GM04504 (cell line): ENCODE data around the gene IL11.
A peak's percentile ranks its signal among the peaks of the same experiment; 100 is the strongest.
"Not testable (repeated sequence)": the region's sequence is repeated elsewhere in the genome, so short reads cannot be mapped to it uniquely, and the experiment has no call there.

Experiments used
- DNase-seq: peaks from one replicate; pipeline ENCODE4 v3.0.0-alpha.2; 2012; ENCODE audit warnings: low read depth

Gene IL11

DNA sequence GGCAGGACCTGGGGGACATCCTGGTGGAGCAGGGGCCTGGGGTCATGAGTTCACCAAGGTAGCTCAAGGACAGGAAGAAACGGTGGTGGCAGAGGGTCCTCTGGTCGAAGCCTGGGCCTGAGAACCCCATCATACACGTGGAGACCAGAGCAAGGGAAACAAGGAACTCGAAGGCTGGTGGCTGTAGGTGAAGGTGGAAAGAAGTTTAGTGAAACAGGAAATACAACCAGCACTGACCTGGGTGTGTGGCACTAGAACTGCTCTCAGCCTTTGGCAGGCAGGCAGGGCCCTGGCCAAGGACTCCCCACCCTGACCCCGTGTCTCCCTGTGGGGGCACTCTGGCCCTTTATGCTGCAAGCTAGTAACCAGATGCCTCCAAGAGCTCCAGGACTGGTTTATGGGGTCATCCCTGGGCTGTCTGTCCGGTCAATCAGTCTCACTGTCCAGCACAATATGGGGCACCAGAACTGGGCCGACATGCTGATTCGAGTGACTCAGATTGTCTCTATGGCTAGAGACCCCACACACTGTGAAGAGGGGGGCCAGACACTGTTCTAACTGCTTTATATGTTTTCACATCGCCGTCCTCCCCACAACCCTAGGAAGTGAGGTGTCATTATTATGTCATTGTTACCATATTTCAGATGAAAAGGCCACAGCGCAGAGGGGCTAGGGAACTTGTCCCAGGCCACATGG, 19.5 kb downstream of the IL11 start:
- no peak for DNase-seq

DNA sequence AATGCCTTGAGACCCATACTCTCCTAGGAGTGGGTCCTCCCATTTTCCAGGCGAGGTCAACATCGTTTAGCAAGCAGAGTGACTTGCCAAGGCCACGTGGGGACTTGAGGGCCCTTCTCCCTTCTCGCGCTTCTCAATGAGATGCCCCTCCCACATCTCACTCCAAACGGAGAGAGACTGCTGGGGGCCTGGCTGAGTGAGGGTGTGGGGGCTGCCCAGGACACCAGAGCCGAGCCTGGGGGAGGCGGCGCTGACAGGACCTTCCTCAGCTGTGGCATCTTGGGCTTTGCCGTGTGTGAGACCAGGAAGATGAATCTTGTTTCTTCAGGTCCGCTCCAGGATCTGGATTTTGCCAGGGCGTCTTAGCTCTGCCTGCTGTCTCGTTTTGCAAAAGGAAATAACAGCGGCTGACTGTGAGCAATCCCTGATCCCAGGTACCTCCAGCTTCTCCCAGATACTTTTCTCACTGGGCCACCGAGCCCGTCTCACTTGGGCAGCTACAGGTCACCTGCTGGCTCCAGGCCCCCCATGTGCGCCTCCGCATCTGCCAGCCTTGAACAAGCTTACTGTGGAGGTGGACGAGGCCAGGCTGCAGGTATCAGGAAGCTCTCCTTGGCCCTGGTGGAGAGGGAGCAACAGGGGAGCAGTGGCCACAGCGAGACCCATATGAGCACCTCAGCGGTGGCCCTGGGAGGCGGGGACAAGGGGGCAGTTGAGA, 21.8 kb downstream of the IL11 start:
- no peak for DNase-seq

DNA sequence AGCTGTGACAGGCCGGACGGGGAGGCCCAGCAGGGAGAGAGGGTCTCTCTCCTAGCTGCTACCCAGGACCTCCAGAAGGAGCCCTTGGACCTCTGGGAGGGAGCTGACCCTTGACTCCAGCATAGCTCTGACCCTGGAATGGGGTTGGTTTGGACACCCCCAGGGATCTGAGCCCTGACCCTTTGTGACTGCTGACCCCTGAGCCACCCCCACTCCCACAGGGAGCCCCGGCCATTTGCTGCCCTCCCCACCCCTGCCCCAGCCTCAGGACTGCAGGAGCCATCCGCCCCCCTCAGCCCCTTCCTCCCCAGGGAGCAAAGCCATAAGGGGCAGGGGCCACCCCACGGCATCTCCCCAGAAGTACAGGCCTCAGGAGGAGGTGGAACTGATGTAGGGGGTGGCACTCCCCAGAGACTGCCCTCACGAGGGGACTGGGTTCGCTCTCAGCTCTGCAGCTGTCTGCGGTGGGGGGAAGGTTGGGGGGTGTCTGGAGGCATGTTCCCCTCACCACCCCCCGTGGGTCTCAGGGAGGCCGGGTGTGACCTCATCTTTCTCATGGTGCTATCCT, 22.7 kb downstream of the IL11 start:
- no peak for DNase-seq

DNA sequence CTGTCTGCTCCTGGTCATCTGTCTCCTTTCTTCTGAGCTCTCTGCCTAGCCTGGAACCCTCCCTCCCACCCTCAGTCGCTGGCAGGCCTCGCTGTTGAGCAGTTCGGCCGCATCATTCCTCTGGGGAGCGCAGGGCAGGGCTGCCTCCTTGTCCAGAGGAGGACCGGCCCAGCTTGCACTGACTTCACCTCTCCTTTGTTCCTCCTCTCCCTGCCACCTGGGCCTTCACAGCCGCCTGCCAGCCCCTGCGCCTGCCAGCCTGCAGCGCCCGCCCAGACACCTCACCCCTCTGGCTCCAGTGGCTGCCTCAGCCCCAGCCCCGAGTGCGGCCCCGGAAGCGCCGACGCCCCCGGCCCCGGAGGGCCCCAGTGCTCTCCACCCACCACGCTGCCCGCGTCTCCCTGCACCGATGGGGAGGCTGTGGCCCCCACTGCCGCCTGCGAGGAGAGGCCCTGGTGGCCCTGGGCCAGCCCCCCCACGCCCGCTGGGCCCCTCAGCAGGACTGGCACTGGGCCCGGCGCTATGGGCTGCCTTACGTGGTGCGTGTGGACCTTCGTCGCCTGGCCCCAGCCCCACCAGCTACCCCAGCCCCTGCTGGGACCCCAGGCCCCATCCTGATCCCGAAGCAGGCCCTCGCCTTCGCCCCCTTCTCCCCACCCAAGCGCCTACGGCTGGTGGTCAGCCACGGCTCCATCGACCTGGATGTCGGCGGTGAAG, 23.4 kb downstream of the IL11 start:
- DNase-seq: no peak

DNA sequence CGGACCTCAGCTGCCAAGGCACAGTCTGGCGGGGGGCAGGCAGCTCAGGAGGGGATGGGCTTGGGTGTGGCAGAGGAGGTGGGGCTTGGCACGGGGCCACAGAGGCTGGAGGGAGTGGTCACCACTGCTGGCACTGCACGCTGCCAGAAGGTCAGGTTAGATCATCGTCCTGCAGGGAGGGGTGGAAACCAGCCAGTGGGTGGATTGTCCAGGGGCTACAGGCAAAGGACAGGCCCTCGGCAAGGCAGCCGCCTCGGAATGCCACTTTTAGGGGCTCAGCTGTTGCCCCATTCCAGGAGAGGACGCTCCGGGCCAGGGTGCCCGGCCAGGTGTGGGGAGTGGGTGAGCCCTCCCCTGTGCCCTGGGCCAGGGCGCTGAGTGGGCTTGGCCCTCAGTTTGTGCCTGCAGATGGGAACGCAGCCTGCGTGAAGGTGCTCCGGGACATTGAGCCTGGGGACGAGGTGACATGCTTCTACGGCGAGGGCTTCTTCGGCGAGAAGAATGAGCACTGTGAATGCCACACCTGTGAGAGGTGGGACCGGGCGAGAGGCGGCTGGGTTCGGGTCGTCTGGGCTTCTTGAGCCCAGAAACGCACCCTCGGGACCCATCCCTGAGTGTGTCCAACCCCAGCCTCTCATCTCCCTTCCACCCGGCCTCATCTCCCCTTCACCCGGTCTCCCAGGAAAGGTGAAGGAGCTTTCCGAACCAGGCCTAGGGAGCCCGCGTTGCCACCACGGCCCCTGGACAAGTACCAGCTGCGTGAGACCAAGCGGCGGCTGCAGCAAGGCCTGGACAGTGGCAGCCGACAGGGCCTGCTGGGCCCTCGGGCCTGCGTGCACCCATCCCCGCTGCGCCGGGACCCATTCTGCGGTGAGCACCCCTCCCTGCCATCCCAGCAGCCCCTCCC, 24.2 kb downstream of the IL11 start:
- no peak for DNase-seq

DNA sequence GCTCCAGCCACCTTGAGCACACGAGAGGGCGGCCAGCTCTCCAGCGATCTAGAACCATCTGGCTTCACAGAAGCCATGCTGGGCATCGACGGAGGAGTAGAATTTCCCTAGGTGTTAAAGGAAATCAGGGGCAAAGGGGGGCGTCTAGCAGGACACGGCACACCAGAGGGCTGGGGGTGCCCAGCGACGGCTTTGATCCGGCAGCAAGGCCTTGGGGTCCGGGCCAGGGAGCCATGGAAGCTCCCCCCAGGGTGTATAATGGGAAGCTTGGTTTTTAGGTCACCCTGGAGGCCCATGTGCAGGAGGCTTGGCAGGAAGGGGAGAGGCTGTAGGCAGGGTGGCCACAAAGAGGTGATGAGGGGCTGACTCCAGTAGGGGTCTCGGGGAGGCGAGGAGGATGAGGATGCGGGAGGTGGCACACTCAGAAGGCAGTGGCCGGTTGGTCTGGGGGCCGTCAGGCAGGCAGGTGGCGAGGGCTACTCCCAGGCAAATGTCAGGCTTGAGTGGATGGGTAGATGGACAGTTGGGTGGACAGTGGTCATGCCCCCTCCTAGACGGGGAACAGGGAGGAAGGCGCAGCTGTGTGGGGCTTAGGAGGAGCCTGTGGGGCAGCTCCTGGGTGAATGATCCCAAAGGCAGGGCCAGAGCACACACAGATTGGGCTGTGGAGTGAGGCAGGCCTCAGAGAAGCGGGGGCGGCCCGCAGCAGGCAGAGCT, 25.0 kb downstream of the IL11 start:
- DNase-seq: no peak

DNA sequence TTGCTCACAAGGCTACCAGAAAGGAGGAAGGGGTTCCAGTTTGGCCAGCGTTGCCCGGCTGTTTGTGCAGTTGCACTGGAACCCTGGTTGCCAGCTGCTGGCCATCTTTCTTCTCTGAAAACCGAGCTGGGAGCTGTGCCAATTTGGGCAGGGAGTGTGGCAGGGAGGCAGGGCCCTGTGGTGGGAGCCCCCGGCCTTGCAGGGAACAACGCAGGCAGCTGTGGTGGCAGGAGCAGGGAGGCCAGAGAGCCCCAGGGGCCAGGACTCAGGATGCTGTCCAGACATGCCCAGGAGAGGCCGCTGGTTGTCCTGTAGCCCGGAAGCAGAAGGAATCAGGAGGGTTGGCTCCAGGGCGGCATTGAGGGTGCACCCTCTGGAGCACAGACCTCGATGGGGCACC, 25.8 kb downstream of the IL11 start:
- DNase-seq: no peak

DNA sequence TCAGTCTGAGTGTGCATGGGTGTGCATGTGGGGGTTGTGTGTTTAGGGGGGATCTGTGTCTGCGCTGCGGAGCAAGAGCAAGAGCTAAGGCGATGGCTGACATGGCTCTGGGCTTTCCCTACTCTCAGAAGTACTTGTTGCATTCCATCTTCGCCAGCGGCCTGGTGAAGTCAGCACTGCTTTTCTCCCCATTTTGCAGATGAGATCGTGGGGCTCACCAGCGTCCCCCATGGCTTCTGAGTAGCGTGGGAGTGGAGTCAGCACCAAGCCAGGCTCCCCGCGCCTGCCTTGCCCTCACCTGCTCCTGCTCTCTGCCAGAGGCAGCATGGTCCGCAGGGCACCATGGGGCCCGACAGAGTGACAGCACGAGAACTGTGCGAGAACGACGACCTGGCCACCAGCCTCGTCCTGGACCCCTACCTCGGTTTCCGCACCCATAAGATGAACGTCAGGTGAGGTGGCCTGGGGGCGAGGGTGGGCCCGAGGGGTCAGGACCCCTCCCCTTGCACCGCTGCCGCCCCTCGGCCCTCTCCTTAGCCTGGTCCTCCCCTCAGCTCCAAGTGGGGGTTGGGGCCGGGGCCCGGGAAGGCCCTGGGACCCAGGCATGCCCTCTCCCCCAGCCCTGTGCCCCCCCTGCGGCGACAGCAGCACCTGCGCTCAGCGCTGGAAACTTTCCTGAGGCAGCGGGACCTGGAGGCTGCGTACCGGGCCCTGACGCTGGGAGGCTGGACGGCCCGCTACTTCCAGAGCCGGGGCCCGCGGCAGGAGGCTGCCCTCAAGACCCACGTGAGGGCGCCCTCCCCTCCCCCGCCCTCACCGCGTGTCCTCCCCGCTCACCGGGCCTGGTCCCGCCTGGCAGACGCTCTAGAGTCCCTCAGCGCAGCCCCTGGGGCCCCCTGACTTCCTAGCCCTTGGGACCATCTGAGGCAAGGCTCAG, 28.4 kb downstream of the IL11 start:
- DNase-seq: no peak

DNA sequence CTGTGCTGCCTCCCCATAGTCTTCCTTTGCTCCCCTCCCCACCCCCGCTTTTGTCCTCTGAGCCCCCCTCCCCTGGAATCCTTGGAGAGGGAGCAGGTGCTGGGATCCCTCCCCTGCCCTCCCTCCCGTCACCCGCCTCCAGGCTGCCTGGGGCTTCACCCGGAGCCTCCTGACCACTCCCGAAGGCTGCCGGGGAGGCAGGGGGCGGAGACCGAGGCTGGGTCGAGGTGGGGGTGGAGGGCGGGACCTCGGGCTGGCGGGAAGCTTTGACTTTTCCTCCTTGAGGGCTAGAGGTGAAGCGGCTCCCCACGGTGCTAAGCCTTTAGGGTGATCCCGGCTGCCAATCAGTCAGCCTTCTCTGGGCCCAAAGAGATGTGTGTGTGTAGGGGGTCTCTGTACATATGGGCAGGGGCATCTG, 29.1 kb downstream of the IL11 start:
- peak; percentile 24 for DNase-seq

DNA sequence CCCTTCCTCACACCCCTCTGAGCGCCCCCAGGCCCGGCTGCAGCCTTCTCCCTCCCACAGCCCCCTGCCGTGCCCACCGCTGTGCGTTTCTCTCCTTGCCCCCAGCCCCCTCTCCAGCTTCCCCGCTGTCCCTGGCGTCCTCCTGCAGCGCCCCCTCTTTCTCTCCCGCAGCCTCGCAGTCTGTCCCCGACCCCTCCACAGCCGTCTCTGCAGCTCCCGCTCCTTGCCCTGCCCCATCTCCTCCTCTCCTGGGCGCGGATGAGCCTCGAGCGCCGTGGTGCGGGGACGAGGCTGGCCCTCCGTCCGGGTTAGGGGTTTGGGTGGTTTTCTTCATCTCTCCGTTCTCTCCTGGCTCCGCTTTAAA, 29.5 kb downstream of the IL11 start:
- DNase-seq: no peak

DNA sequence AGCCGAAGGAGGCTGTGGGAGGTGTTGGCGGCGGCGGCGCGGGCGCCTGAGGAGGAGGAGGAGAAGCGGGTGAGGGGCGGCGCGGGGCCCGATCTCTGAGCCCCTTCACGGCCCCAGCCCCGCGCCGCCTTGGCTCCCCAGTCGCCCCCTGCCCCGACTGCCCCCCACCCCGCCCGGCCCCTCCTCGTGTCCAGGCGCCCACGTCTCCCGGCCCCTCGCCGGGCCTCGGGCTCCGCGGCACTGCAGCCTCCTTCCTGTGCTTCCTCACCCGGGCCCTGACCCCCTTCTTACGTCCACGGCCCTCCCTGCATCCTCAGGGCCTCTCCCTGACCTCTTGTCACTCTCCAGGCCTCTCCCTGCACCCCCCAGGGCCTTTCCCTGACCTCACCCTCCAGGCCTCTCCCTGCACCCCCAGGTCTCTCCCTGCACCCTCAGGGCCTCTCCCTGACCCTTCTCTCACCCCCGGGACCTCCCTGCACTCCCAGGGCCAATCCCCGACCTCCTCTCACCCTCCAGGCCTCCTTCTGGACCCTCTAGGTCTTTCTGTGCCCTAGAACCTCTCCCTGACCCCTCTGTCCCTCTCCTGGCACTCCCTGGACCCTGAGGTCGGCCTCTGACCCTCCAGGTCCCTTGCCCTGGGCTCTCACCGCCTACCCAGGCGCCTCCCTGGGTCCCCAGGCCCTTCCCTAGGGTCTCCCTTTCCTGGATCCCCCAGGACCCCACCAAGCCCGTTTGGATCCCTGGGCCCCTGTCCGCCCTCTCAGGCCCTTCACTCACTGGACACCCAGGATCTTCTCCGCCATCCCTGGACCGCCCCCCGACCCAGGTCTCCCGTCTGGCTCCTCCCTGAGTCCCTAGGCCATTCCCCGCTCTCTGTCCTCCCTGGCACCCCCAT, 30.1 kb downstream of the IL11 start:
- DNase-seq: no peak

DNA sequence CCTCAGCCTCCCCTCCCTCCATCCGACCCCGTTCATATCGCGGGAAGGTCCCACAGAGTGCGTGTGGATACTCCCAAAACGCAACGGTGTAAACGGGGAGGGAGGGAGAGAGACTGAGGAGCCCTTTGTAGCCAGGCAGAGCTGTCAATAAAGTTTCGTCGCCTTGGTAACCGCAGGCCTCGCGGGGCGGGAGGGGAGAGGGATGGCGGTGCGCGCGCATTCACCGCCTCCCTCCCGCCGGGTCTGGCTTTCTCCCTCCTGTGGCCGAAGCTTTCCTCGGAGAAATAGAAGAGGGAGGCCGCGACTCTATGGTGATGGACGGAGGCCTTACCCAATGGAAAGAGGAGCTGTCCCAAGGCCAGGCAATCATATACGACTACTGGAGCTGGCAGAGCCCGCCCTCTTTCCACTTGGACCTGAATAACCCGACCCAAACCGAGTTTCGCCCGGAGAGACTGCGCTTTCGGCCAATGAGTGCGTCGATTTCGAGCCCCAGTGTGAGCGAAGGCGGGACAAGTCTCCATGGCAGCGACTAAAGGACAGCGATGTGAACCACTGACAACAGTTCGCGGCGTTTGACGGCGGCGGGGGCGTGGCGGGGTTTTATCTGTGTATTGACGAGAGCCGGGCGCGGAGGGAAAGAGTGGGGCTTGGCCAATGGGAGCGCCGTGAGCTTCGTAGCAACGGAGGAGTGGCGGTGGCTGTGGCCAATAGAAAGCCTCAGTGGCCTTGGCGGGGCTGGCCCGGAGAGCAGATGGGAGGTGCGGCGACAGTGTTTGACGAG, 31.0 kb downstream of the IL11 start, which contains the start of gene KMT5C:
KMT5C (plus strand) TSS at position 772 of the 784 bp plus-strand sequence. CDS start 2,061 bp downstream, outside the sequence.
- peak; percentile 100 for DNase-seq

DNA sequence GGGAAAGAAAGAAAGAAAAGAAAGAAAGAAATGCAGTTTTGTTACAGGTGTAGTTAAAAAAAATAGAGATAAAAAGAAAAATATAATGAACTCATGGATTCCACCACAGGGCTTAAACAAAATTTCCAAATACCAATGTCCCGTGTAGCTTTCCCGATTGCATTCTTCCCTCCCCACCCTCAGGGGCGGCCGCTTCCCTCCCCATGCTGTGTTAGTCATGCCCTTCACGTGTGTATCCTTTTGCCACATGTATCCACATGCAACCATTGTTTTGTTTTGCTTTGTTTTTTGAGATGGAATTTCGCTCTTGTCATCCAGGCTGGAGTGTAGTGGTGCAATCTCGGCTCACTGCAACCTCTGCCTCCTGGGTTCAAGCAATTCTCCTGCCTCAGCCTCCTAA, 34.2 kb downstream of the IL11 start:
- DNase-seq: peak; percentile 58

DNA sequence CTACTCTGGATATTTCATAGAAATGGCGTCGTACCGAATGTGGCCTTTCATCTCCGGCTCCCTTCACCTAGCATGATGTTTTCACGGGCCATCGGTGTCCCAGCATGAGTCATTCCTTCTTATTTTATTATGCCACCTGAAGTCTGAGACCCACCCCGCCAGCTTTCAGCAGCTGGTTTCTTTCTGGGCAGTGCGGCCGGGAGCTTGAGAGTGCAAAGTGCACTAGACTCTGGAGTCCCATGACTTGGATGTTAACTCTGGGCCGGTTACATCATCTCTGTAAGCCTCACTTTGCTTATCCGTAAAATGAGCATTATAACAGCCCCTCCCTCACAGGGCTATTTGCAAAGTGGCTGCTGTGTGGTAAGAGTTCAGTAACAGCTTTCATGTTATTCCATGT, 36.4 kb downstream of the IL11 start:
- DNase-seq: no peak

DNA sequence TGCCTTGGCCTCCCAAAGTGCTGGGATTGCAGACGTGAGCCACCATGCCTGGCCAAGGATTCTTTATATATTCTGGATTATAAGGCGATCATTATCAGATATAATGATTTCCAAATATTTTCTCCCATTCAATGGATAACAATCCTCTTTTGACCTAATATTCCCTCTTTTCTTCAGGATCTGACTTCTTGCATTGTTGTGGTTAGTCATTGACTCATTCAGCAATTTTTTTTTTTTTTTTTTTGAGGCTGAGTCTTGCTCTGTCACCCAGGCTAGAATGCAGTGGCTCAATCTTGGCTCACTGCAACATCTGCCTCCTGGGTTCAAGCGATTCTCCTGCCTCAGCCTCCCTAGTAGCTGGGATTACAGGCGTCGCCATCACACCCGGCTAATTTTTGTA, 40.5 kb downstream of the IL11 start:
- DNase-seq: not testable (repeated sequence)

DNA sequence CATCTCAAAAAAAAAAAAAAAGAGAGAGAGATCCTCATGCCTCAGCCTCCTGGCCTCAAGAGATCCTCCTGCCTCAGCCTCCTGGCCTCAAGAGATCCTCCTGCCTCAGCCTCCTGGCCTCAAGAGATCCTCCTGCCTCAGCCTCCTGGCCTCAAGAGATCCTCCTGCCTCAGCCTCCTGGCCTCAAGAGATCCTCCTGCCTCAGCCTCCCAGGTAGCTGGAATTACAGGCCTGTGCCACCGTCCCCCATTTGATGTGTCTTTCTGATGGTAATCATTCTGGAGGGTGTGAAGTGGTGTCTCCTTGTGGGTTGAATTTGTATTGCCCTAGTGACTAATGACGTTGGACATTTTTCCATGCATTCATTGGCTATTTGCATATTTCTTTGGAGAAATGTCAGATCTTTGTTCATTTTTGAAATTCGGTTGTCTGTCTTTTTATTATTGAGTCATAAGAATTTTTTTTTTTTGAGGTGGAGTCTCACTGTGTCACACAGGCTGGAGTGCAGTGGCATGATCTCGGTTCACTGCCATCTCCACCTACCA, 41.4 kb downstream of the IL11 start:
- not testable (repeated sequence) for DNase-seq

DNA sequence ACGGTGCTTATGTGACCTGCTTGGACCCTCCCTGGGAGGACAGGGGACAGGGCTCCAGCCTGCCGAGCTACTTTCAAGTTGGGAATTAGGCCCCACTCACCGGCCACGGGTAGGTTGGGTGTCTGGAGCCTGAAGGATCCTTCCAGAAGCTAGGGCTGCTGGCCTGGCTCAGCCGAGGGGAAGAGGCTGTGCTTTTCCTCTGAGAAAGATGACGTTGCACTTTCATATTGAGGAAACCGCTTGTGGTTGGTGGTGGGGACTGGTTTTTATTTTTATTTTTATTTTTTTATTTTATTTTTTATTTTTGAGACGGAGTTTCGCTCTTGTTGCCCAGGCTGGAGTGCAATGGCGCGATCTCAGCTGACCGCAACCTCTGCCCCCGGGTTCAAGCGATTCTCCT, 45.1 kb downstream of the IL11 start, which contains the start of gene TMEM150B:
TMEM150B (minus strand) TSS at position 170 of the 400 bp plus-strand sequence. CDS start 4,305 bp downstream, outside the sequence.
- DNase-seq: no peak

DNA sequence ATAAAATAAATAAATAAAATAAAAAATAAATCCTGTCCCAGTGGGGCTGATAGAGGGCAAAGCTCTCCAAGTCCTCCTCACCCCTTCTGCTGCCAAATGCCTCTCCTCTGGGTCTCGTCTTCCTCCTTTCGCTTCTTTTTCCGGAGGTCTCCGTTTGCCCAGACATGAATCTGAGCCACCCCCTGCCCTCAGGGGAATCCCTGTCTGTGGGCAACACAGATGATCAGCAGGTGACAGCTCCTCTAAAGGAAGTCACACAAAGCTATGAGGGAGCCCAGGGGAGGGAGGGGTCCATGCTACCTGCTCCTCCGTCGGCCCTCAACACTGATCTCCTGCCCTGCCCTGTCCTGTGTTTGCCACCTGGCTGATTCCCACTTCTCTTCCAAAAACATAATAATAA, 45.6 kb downstream of the IL11 start:
- no peak for DNase-seq
